ENCODE data around the gene HOXB9.

DNA sequence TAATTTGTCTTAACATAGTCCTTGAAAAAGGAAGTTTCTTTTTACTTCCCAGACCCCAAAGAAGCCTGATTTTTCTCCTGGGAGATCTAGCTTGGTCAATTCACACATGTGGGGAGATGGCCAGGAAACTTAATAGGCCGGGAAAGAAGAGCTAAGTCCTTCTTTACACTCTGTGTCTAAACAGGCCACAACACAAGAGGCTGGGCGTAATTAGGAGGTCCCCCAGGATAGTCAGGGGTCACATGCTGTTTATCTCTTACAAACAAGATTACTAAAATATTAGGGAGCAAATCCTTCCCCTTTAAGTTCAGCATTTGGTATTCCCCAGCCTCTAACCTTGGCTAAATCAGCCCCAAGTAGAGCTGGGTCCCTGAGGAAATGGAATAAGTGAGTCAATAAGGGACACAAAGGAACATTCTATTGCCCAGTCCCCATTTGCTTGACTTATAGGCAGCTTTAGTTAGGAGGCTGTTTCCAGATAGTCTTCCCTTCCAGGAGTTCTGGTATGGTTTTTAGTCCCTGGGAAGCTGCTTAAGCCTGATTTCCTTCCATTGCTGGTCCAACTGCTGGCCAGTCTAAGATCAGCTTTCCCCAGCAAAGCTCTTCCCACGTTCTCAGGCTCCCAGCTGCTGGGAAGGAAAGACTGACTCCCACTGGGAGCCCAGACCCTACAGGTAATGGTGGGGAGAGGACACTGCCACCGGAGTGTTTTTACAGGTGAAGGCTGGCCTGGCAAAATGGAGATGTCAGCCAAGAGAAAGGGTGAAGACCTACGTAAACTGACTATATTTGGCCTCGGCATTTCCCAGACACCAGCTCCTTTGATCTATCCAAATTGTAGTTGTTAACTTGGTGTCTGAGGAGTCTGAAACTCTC lies 14.1 kb upstream of the HOXB9 start:
- TF ChIP-seq, protein P1, sequence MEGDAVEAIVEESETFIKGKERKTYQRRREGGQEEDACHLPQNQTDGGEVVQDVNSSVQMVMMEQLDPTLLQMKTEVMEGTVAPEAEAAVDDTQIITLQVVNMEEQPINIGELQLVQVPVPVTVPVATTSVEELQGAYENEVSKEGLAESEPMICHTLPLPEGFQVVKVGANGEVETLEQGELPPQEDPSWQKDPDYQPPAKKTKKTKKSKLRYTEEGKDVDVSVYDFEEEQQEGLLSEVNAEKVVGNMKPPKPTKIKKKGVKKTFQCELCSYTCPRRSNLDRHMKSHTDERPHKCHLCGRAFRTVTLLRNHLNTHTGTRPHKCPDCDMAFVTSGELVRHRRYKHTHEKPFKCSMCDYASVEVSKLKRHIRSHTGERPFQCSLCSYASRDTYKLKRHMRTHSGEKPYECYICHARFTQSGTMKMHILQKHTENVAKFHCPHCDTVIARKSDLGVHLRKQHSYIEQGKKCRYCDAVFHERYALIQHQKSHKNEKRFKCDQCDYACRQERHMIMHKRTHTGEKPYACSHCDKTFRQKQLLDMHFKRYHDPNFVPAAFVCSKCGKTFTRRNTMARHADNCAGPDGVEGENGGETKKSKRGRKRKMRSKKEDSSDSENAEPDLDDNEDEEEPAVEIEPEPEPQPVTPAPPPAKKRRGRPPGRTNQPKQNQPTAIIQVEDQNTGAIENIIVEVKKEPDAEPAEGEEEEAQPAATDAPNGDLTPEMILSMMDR (IDR thresholded peaks at IDR 0.05) = no peak
- TF ChIP-seq, protein P2, sequence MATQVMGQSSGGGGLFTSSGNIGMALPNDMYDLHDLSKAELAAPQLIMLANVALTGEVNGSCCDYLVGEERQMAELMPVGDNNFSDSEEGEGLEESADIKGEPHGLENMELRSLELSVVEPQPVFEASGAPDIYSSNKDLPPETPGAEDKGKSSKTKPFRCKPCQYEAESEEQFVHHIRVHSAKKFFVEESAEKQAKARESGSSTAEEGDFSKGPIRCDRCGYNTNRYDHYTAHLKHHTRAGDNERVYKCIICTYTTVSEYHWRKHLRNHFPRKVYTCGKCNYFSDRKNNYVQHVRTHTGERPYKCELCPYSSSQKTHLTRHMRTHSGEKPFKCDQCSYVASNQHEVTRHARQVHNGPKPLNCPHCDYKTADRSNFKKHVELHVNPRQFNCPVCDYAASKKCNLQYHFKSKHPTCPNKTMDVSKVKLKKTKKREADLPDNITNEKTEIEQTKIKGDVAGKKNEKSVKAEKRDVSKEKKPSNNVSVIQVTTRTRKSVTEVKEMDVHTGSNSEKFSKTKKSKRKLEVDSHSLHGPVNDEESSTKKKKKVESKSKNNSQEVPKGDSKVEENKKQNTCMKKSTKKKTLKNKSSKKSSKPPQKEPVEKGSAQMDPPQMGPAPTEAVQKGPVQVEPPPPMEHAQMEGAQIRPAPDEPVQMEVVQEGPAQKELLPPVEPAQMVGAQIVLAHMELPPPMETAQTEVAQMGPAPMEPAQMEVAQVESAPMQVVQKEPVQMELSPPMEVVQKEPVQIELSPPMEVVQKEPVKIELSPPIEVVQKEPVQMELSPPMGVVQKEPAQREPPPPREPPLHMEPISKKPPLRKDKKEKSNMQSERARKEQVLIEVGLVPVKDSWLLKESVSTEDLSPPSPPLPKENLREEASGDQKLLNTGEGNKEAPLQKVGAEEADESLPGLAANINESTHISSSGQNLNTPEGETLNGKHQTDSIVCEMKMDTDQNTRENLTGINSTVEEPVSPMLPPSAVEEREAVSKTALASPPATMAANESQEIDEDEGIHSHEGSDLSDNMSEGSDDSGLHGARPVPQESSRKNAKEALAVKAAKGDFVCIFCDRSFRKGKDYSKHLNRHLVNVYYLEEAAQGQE (IDR thresholded peaks at IDR 0.05; ENCODE audit: insufficient read depth in 1 of 2, low read depth in 2 of 2, low read length in 1 of 2) = no peak

Data from Panc1 (cell line).